Tibial artery (tissue), 4 donors: ENCODE results near the gene THRSP.

Experiments
- DNase-seq, 2 donors: peaks; one replicate each; pipeline ENCODE4 v3.0.0-alpha.2; 2019
- H3K27ac ChIP-seq, 2 donors: fragments of 200-600 bp; sonication (generic) in 1 of 2; 1 replicate in 1 of 2; 2 replicates in 1 of 2; pipeline ENCODE4 v1.5.1; 2018 to 2019; ENCODE audit warnings: mild to moderate bottlenecking in 1 of 2
- H3K27me3 ChIP-seq, 2 donors: fragments of 200-600 bp; sonication (generic) in 1 of 2; one replicate each; pipeline versions ENCODE4 v1.5.1 to v1.6.0; 2016 to 2019
- H3K36me3 ChIP-seq, 3 donors: fragments of 200-600 bp; sonication (generic) in 2 of 3; one replicate each; pipeline ENCODE4 v1.5.1; 2016 to 2019; ENCODE audit warnings: mild to moderate bottlenecking in 2 of 3
- H3K4me1 ChIP-seq, 4 donors: fragments of 200-600 bp; sonication (generic) in 2 of 4; 1 replicate in 3 of 4; 2 replicates in 1 of 4; pipeline ENCODE4 v1.5.1; 2016 to 2019
- H3K4me3 ChIP-seq, 2 donors: fragments of 200-600 bp; sonication (generic) in 1 of 2; 1 replicate in 1 of 2; 2 replicates in 1 of 2; pipeline ENCODE4 v1.5.1; 2018 to 2019; ENCODE audit warnings: mild to moderate bottlenecking in 2 of 2
- H3K9me3 ChIP-seq, 3 donors: fragments of 200-600 bp; sonication (generic) in 1 of 3; one replicate each; pipeline ENCODE4 v1.5.1; 2016 to 2019
- intact Hi-C: fragments of 100-400 bp; cut with DNase I; formaldehyde crosslinking; loops from one replicate; pipeline ENCODE4 v1.15.0; 2023; ENCODE audit warnings: low total_unique reads
- TF ChIP-seq, protein P1 (sequence below), 2 experiments: fragments of 200-600 bp in 1 of 2; fragments of 450-650 bp in 1 of 2; IDR thresholded peaks; one replicate each; pipeline ENCODE4 v1.5.1; 2017 to 2019; ENCODE audit warnings: antibody characterized with exemption in 2 of 2, mild to moderate bottlenecking in 1 of 2, moderate library complexity in 1 of 2

The THRSP gene

DNA sequence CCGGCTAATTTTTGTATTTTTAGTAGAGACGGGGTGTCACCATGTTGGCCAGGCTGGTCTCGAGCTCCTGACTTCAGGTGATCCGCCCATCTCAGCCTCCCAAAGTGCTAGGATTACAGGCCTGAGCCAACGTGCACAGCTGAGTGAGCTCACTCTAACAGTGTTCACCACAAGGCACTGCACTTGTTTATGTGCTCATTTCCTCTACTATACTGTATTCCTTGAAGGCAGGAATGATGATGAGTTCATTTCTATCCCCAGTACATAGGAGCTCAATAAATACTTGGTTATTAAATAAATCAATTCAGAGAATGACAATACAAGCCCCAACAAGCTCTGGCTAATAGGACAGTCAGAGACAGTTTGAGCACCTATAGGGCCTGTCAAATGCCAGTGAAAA is 46.7 kb downstream of the THRSP start:
- no peak overlapping the region for H3K27ac ChIP-seq
- peaks cover 12 to 50% (median 42%) of the 10 kb centered on the region in 3 donors for H3K36me3 ChIP-seq
- H3K4me3 ChIP-seq: no peak overlapping the region
- H3K4me1 ChIP-seq: no peaks in the 10 kb centered on the region
- H3K9me3 ChIP-seq: no peaks in the 10 kb centered on the region
- intact Hi-C loops: no loop called here
- H3K27me3 ChIP-seq: no peaks in the 10 kb centered on the region
- no peak for DNase-seq
- TF ChIP-seq, protein P1, sequence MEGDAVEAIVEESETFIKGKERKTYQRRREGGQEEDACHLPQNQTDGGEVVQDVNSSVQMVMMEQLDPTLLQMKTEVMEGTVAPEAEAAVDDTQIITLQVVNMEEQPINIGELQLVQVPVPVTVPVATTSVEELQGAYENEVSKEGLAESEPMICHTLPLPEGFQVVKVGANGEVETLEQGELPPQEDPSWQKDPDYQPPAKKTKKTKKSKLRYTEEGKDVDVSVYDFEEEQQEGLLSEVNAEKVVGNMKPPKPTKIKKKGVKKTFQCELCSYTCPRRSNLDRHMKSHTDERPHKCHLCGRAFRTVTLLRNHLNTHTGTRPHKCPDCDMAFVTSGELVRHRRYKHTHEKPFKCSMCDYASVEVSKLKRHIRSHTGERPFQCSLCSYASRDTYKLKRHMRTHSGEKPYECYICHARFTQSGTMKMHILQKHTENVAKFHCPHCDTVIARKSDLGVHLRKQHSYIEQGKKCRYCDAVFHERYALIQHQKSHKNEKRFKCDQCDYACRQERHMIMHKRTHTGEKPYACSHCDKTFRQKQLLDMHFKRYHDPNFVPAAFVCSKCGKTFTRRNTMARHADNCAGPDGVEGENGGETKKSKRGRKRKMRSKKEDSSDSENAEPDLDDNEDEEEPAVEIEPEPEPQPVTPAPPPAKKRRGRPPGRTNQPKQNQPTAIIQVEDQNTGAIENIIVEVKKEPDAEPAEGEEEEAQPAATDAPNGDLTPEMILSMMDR (IDR thresholded peaks at IDR 0.05): no peak

DNA sequence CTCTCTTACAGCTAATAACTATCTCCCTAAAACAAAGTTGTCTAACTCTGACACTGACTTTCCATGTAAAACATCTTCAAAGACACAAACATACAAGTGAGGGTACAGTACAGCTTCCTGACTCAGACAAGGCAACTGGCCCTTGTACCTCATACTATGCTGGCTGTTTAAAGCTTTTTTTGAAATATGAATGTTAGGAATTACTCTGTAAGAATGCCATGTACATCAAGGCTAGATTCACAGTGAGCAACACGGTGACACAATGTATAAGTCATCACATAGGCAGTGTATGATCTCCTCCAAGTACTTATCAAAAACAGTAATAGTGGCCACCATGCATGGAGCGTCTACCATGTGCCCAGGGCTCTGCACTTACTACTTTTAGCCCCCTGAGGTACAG is 47.2 kb downstream of the THRSP start:
- no peak for DNase-seq
- Histone ChIP-seq H3K9me3 (no peaks in the 10 kb centered on the region), H3K4me1 (no peaks in the 10 kb centered on the region), H3K4me3 (no peak overlapping the region), H3K36me3 (peaks cover 12 to 50% (median 42%) of the 10 kb centered on the region in 3 donors), H3K27me3 (no peaks in the 10 kb centered on the region), H3K27ac (no peak overlapping the region)
- intact Hi-C loops: no loop called here
- TF ChIP-seq, protein P1 (IDR thresholded peaks at IDR 0.05): no peak

DNA sequence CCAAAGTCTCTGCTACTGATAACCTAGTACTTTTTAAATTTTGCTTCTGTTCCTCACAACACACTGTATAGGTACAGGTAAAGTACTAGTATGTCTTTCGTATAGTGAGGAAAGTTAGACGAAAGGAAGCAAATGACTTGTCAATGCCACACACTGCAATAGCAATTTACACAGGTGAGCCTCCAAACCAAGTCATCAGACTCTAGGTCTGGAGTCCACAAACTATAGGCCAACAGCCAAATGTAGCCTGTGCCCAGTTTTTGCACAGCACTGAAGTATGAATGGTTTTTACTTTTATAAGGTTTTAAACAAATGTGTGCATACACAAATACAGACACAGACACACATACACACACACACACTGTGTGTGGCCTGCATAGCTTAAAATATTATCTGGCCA is 47.6 kb downstream of the THRSP start:
- Histone ChIP-seq H3K36me3 (peaks cover 12 to 50% (median 42%) of the 10 kb centered on the region in 3 donors), H3K9me3 (no peaks in the 10 kb centered on the region), H3K4me3 (no peak overlapping the region), H3K27ac (no peak overlapping the region), H3K4me1 (no peaks in the 10 kb centered on the region), H3K27me3 (no peaks in the 10 kb centered on the region)
- DNase-seq: no peak
- TF ChIP-seq, protein P1 (IDR thresholded peaks at IDR 0.05): no peak
- intact Hi-C loops: no loop called here

DNA sequence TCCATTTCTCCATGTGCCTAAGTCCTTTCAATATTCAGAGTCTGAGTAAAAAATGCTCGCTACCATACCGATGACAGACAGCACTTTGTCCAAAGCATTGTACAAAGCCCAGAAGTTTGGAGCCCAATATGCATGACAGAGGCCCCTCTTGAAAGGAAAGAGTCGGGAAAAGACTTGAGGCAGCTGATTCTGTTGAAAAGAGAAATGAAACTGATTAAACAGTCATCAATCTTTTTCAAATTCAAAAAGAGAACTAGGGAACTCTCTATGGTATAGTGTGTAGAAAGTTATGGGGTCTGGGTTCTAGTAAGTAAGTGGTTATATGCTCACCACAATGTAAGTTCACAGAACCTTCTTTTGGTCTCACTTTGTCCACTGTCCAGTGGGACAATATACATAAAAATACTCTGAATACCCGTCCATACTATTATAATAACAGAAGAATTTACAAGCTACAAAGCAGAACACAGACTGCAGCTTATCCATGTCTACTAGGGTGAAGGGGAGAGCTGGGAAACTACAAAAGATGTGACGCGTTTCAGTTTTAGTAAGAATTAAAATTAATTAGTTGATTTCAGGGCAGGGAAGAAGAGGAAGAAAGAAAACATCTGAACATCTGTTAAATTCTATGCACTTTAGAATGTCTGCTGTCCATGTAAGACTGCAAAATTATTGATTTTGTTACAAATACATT is 49.1 kb downstream of the THRSP start:
- DNase-seq: no peak
- intact Hi-C loops: no loop called here
- H3K27me3 ChIP-seq: no peaks in the 10 kb centered on the region
- H3K27ac ChIP-seq: no peak overlapping the region
- H3K4me1 ChIP-seq: no peaks in the 10 kb centered on the region
- H3K36me3 ChIP-seq: peaks cover 12 to 46% (median 42%) of the 10 kb centered on the region in 3 donors
- TF ChIP-seq, protein P1 (IDR thresholded peaks at IDR 0.05): no peak
- H3K9me3 ChIP-seq: no peaks in the 10 kb centered on the region
- H3K4me3 ChIP-seq: no peak overlapping the region
